ENCODE measurements around the gene ITCH.
"Not testable (repeated sequence)": the region's sequence is repeated elsewhere in the genome, so short reads cannot be mapped to it uniquely, and the experiment has no call there.

Gene ITCH

DNA sequence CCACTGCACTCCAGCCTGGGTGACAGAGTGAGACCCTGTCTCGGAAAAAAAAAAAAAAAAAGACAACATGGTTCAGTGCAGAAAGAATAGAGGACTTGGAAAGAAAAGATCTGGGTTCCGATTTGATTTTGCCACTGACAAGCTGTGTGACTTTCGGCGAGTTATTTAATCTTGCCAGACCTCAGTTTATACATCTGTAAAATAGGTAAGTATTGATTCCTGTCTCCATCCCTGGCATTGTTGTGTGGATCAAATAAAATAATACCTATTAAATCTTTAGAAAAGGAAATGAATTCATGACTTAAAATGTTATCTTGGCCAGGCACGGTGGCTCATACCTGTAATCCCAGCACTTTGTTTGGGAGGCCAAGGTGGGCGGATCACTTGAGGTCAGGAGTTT lies 7.0 kb downstream of the ITCH start:
- no peak overlapping the region for H3K4me3 ChIP-seq (ENCODE audit: low read depth, low read length)
- TF ChIP-seq, protein P1, sequence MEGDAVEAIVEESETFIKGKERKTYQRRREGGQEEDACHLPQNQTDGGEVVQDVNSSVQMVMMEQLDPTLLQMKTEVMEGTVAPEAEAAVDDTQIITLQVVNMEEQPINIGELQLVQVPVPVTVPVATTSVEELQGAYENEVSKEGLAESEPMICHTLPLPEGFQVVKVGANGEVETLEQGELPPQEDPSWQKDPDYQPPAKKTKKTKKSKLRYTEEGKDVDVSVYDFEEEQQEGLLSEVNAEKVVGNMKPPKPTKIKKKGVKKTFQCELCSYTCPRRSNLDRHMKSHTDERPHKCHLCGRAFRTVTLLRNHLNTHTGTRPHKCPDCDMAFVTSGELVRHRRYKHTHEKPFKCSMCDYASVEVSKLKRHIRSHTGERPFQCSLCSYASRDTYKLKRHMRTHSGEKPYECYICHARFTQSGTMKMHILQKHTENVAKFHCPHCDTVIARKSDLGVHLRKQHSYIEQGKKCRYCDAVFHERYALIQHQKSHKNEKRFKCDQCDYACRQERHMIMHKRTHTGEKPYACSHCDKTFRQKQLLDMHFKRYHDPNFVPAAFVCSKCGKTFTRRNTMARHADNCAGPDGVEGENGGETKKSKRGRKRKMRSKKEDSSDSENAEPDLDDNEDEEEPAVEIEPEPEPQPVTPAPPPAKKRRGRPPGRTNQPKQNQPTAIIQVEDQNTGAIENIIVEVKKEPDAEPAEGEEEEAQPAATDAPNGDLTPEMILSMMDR (IDR thresholded peaks at IDR 0.05; ENCODE audit: low read depth, low read length, missing control alignments), result no peak
- no peak for DNase-seq (ENCODE audit: low read depth)

DNA sequence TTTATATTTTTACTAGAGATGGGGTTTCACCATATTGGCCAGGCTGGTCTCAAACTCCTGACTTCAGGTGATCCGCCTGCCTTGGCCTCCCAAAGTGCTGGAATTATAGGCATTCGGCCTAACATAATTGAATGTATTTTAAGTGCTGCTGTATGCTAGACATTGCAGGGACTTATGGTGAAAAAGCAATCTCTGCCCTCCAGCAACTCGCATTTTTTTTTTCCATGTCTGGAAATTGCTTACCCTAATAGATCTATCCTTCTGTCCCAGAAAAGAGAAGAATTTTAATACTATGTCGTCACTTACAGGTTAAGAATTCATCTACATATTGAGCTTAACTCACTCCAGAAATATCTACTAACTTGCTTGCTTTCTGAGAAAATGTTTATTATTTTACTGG lies 10.4 kb downstream of the ITCH start:
- no peak for DNase-seq (ENCODE audit: low read depth)
- H3K4me3 ChIP-seq (ENCODE audit: low read depth, low read length), result no peak overlapping the region
- TF ChIP-seq, protein P1 (IDR thresholded peaks at IDR 0.05; ENCODE audit: low read depth, low read length, missing control alignments), result no peak

DNA sequence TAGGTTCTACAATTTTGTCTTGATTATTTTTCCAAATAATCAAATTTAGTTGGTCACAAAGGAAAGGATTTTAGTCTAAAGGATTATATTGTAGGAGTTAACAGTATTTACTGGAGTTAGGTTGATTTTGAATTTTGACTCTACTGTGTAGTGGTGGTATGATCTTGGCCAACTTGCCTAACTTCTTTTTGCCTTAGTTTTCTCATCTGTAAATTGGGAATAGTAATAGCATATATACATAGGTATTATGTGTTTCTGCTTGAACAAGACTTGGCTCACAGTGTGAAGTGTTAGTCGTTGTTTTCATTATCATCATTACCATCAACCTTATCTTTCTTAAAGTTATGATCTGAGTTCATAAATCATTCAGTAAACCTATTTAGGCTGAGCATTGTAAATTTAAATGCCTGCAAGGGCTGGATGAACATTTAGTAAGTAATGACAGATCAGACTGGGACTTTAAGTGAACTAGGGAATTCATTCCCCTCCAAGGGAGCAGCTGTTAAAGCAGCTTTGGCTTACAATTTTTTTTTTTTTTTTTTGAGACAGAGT lies 11.2 kb downstream of the ITCH start:
- DNase-seq (ENCODE audit: low read depth), result no peak
- H3K4me3 ChIP-seq (ENCODE audit: low read depth, low read length), result no peak overlapping the region
- TF ChIP-seq, protein P1 (IDR thresholded peaks at IDR 0.05; ENCODE audit: low read depth, low read length, missing control alignments), result no peak

DNA sequence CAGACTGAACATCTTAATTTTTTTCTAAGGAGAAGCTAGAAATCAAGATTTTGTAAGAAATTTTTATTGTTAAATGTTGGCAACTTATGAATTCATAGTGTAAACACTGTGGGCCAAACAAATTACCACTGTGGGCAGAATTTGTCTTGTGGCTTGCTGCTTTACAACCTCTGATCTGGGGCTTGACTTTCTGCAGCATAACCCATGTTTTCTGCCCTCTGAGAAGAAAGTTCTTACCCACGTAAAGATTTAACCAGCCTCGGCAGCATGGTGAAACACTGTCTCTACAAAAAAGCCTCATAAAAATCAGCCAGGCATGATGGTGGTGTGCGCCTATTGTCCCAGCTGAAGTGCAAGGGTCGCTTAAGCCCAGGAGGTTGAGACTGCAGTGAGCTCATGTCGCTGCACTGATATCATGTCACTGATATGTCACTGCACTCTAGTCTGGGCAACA lies 12.9 kb downstream of the ITCH start:
- no peak for DNase-seq (ENCODE audit: low read depth)
- H3K4me3 ChIP-seq (ENCODE audit: low read depth, low read length), result no peak overlapping the region
- TF ChIP-seq, protein P1 (IDR thresholded peaks at IDR 0.05; ENCODE audit: low read depth, low read length, missing control alignments), result no peak

DNA sequence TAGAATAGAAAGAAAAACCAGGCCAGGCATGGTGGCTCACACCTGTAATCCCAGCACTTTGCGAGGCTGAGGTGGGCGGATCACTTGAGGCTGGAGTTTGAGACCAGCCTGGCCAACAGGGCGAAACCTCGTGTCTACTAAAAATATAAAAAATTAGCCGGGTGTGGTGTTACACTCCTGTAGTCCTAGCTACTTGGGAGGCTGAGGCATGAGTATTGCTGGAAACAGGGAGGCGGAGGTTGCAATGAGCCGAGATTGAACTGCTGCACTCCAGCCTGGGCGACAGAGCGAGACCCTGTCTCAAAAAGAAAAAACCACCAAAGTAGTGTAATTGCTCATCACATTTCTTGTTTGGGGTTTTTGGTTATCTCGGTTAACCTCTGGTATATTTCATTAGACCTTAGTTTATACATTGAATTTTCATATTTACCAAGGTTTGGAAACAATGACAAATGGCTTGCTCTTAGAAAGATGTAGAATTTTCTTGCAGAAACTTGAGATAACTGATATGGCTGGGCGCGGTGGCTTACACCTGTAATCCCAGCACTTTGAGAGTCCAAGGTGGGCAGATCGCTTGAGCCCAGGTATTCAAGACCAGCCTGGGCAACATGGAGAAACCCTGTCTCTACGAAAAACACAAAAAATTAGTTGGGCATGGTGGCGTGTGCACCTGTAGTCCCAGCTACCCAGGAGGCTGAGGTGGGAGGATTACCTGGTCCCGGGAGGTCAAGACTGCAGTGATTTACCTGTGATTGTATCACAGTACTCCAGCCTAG lies 14.2 kb downstream of the ITCH start:
- peak; percentile 62 for DNase-seq (ENCODE audit: low read depth)
- no peak overlapping the region for H3K4me3 ChIP-seq (ENCODE audit: low read depth, low read length)
- TF ChIP-seq, protein P1 (IDR thresholded peaks at IDR 0.05; ENCODE audit: low read depth, low read length, missing control alignments), result no peak

DNA sequence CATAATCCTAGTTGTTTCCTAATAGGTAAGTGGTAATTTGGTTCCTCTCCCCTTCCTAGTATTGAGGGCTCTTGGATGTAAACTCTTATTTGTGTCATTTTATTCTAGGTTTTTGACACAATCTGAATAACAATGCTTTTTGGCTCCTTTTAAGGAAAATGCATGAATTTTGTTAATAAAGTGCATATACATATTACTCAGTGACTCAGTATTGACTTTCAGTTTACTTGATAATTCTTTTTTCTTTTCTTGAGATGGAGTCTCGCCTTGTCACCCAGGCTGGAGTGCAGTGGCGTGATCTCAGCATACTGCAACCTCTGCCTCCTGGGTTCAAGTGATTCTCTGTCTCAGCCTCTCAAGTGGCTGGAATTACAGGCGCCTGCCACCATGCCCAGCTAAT lies 19.1 kb downstream of the ITCH start:
- H3K4me3 ChIP-seq (ENCODE audit: low read depth, low read length), result no peak overlapping the region
- DNase-seq (ENCODE audit: low read depth), result no peak
- TF ChIP-seq, protein P1 (IDR thresholded peaks at IDR 0.05; ENCODE audit: low read depth, low read length, missing control alignments), result no peak

DNA sequence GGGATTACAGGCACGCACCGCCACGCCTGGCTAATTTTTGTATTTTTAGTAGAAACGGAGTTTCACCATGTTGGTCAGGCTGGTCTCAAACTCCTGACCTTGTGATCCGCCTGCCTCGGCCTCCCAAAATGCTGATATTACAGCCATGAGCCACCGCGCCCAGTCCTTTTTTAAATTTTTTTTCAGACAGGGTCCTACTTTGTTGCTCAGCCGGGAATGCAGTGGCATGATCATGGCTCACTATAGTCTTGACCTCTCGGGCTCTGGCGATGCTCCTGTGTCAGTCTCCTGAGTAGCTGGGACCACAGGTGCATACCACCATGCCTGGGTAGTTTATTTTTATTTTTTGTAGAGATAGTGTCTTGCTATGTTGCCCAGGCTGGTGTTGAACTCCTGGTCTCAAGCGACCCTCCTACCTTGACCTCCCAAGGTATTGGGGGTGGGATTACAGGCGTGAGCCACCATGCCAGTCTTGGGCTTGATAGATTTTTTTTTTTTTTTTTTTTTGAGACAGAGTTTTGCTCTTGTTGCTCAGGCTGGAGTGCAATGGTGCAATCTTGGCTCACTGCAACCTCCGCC lies 19.9 kb downstream of the ITCH start:
- not testable (repeated sequence) for DNase-seq (ENCODE audit: low read depth); H3K4me3 ChIP-seq (ENCODE audit: low read depth, low read length)

Data from GM12864 (cell line).